22Rv1 (cell line): ENCODE results near the gene ZNF282.
"Not testable (repeated sequence)": the region's sequence is repeated elsewhere in the genome, so short reads cannot be mapped to it uniquely, and the experiment has no call there.

Experiments used
- CTCF ChIP-seq: fragments of 450-650 bp; IDR thresholded peaks from 2 replicates; pipeline ENCODE4 v1.5.1; 2017; ENCODE audit warnings: mild to moderate bottlenecking
- ZFX ChIP-seq: fragments of 450-650 bp; IDR thresholded peaks from 2 replicates; pipeline ENCODE4 v1.6.1; 2017; ENCODE audit warnings: antibody characterized with exemption, borderline replicate concordance

GRCh38 chr7:149274424-149274823 is 79.1 kb downstream of the ZNF282 start:
- not testable (repeated sequence) for TF ChIP-seq CTCF, ZFX
